HG02884 (cell line): ENCODE data around the gene ABTB1.

Experiments
- ATAC-seq: cut with Tn5 transposase; IDR thresholded peaks from one replicate; pipeline ENCODE4 v1.9.1; 2021; ENCODE audit warnings: mild to moderate bottlenecking, moderate library complexity; ENCODE audit not compliant: unreplicated experiment

The ABTB1 gene

GRCh38 chr3:127719369-127719768, 46.6 kb downstream of the ABTB1 start:
- ATAC-seq, result no peak

- ATAC-seq, result no peak
These were observed 47.5 kb downstream of the ABTB1 start for GRCh38 chr3:127720161-127720823.

GRCh38 chr3:127720985-127721935, 48.5 kb downstream of the ABTB1 start:
- ATAC-seq, result no peak

- ATAC-seq, result no peak
These were observed 49.5 kb downstream of the ABTB1 start for GRCh38 chr3:127722091-127722784.

DNA sequence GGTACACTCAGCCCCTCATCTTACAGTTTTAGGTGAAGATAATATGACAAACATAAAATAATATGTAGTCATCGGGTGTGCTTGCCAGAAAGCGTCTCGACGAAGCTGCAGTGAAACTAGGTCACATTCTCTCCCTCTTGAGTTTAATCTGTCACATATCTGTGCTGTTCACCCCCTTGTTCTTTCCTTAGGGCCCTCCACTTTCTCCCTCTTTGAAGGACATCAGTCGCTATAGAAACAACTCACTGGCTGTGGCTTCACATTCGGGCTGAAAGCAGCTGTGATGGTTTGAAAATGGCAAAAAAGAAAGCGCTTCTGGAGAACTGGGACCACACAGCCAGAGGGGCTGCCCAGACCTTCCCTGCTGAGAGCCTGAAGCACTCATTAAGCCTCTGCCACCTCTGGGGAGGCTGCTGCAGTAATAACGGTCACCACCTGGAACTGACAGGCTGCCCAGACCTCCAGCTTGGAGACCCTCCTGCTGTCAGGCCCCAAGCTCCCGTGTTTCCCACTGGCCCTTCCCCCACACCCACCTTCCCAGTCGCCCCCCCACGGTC, 50.3 kb downstream of the ABTB1 start:
- no peak for ATAC-seq

DNA sequence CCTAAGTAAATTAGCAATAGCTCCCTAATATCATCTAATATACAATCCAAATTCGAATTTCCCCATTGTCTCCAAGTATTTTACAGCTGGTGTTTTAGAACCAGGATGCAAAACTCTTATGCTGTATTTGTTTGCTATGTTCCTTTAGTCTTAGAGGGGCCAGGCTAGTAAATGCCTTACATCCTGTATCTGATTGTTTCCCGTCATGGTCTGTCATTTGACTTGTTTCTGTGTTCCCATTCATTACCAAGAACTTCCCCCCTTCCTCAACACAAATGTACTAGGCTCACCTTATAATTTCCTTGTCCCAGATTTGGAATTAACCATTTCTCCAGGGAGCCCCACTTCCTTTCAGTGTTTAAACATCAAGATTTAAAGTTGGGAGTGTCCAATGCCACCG, 54.1 kb downstream of the ABTB1 start:
- ATAC-seq, result no peak

- no peak for ATAC-seq
These were observed 55.8 kb downstream of the ABTB1 start for GRCh38 chr3:127728417-127729015.

DNA sequence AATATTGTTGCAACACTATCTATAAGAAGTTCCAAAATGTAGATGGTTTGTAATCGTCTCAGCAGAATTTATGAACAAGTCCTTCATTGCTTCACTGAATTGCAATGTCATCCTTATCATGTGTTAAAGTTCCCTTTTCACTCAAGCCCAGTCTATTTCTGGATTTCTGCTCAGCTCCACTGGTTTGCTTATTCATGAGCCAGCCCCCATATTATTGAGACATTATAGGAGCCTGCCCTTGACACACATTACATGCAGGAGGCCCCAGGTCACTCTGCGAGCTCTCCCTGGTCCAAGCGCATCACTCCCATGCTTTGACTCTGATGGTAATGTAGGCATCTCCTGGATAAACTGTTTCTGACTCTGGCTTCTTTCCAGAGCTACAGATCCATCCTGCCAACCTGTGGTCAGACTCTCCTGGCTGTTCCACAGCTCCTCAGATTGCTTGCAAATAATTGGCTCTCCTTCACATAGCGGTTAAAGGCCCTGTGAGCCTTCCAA, 56.9 kb downstream of the ABTB1 start:
- ATAC-seq, result no peak

DNA sequence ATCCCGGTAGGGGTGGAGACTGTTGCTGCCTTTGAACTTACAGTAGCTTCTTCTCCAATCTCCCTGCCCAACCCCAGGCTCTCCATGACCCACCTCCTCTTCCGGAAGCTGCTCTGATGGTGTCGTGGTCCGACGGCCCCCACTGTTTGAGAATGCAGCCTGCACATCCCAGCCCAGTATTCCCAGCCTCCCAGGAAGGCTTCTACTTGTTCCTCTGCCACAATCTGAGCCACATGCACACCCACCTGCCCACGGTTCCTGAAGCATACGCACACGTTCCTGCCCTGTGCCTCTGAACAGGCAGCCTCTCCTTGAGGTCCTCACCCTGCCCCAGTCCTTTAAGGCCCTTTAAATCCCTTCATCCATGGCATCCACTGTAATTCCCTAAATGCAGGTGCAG, 57.4 kb downstream of the ABTB1 start:
- no peak for ATAC-seq
